BE2C (cell line): Measurements from ENCODE around the gene PNLIPRP3.
A peak's percentile ranks its signal among the peaks of the same experiment; 100 is the strongest.

Experiments
- DNase-seq: peaks from one replicate; pipeline ENCODE4 v3.0.0-alpha.2; 2020
- H3K27me3 ChIP-seq: fragments of 250-450 bp; sonication (Bioruptor Pico); 2 replicates; pipeline ENCODE4 v1.5.1; 2020; ENCODE audit warnings: mild to moderate bottlenecking
- H3K36me3 ChIP-seq: fragments of 250-450 bp; sonication (Bioruptor Pico); 2 replicates; pipeline ENCODE4 v1.5.1; 2020; ENCODE audit warnings: mild to moderate bottlenecking
- H3K4me1 ChIP-seq: fragments of 250-450 bp; sonication (Bioruptor Pico); 2 replicates; pipeline ENCODE4 v1.5.1; 2020
- H3K4me3 ChIP-seq: 2 replicates; pipeline ENCODE4 v1.5.1; 2011; ENCODE audit warnings: low read depth, low read length
- H3K9me3 ChIP-seq: fragments of 250-450 bp; sonication (Bioruptor Pico); 2 replicates; pipeline ENCODE4 v1.5.1; 2020
- CTCF ChIP-seq: IDR thresholded peaks from 2 replicates; pipeline ENCODE4 v1.5.1; 2012; ENCODE audit warnings: mild to moderate bottlenecking, low read depth, low read length

PNLIPRP3 gene

DNA sequence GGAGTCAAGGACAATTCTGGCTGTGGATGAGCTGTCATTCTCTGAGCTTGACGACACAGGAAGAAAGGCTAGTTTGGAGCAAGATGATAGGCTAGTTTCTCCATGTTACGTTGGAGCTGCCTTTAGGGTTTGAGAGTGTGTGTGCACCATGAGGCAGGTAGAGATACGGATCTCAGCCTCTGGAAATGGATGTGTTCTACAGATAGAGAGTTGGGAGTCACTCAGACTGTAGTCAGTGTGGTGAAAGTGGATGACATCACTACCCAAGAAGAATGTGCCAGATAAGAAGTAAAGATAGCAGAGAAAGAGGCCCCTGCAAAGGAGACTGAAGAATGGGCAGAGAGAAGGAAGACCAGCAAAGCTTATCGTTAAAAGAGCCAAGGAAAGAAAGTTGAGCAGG is 42.4 kb downstream of the PNLIPRP3 start:
- no peaks in the 10 kb centered on the region for H3K9me3 ChIP-seq
- no peak overlapping the region for H3K4me3 ChIP-seq
- TF ChIP-seq CTCF = no peak
- H3K36me3 ChIP-seq = no peaks in the 10 kb centered on the region
- H3K4me1 ChIP-seq = no peaks in the 10 kb centered on the region
- DNase-seq = no peak
- no peaks in the 10 kb centered on the region for H3K27me3 ChIP-seq

DNA sequence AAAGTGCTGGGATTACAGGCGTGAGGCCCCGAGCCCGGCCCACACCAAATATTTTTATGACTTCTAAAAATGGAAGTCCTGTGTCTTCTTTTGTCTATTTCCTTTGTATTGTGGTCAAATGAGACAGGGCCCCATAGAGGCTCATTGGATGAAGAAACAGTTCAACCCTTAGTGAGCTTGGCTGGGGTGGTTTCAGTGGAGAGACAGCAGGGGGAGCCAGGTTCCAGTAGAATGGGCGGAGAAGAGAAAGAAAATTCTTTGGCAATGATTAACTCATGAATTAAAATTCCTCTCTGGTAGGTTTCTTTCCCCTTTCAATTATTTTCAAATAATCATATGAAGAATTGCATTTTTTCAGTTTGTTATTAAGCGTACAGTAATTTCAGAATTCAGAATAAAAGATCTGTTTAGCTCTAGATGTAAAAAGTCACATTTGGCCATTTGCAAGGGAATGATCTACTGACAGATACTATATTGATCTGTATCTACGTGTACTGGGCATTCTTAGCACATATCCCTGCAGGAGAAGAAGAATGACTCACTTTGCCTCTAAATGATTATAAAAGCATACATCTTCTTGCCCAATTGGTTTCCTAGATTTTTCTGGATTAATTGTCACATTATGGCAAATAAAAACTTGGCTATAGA is 43.2 kb downstream of the PNLIPRP3 start:
- no peak for DNase-seq
- peak; percentile 22; the same call in 1 of the 2 replicates for TF ChIP-seq CTCF
- Histone ChIP-seq H3K36me3 (no peaks in the 10 kb centered on the region), H3K27me3 (no peaks in the 10 kb centered on the region), H3K9me3 (no peaks in the 10 kb centered on the region), H3K4me1 (no peaks in the 10 kb centered on the region), H3K4me3 (no peak overlapping the region)

DNA sequence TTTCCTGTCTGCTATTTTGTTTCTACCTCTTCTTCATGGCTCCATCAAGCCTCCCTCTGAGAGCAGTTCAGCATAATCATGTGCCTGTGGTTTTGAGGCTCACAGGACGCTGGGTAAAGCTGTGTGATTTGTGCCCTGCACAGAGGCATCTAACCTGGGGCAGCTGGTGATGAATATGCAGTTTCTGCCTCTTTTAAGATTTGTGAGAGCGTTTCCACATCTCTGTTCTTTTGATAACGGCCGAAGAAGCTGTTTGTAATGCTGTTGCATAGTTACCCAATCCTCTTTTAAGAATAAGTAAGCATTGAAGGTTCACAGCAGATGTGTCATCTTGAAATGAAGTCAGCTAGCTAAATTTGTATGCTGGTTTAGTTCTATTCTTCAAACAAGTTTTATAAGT is 45.2 kb downstream of the PNLIPRP3 start:
- Histone ChIP-seq H3K4me3 (no peak overlapping the region), H3K9me3 (no peaks in the 10 kb centered on the region), H3K27me3 (no peaks in the 10 kb centered on the region), H3K36me3 (no peaks in the 10 kb centered on the region), H3K4me1 (no peaks in the 10 kb centered on the region)
- TF ChIP-seq CTCF = no peak
- DNase-seq = no peak

DNA sequence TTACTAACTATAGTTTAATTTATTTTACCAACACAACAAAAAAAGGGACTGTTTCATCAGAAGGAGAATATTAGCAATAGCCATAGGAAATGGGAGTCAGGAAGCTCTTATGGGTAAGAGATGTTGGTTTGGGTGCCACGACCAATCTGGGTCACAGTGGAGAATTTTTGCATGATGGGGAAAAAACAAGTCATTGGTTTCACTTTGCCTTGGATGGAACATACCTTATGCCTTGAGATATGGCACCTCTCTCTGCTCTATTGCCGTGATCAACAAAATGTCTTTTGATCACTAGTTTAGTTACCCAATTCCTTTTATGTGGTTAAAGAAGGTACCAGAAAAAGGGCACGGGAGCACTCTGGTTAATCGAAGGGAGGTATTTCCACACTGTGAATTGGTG is 48.2 kb downstream of the PNLIPRP3 start:
- Histone ChIP-seq H3K36me3 (no peaks in the 10 kb centered on the region), H3K4me3 (no peak overlapping the region), H3K27me3 (no peaks in the 10 kb centered on the region), H3K9me3 (no peaks in the 10 kb centered on the region), H3K4me1 (no peaks in the 10 kb centered on the region)
- DNase-seq = no peak
- TF ChIP-seq CTCF = no peak

GRCh38 chr10:116476461-116476860 is 48.8 kb downstream of the PNLIPRP3 start:
- Histone ChIP-seq H3K36me3 (no peaks in the 10 kb centered on the region), H3K27me3 (no peaks in the 10 kb centered on the region), H3K4me3 (no peak overlapping the region), H3K4me1 (no peaks in the 10 kb centered on the region), H3K9me3 (no peaks in the 10 kb centered on the region)
- no peak for TF ChIP-seq CTCF
- DNase-seq = no peak

GRCh38 chr10:116477986-116478664 is 50.5 kb downstream of the PNLIPRP3 start:
- H3K27me3 ChIP-seq = no peaks in the 10 kb centered on the region
- H3K36me3 ChIP-seq = no peaks in the 10 kb centered on the region
- DNase-seq = no peak
- no peaks in the 10 kb centered on the region for H3K9me3 ChIP-seq
- no peaks in the 10 kb centered on the region for H3K4me1 ChIP-seq
- no peak for TF ChIP-seq CTCF
- no peak overlapping the region for H3K4me3 ChIP-seq
